Small intestine (tissue), 7 donors: Measurements from ENCODE around the gene HNRNPA1L2. TPM values are rescaled to one million over a fixed set of nuclear protein-coding genes. Genes with fewer than 3 reads are reported as not detected.
"Not testable (repeated sequence)": the region's sequence is repeated elsewhere in the genome, so short reads cannot be mapped to it uniquely, and the experiment has no call there.

Source experiments
- DNase-seq, 2 donors: peaks; one replicate each; pipeline versions ENCODE4 v3.0.0 to v3.0.0-alpha.2; 2013
- FAIRE-seq: peaks from 2 replicates; lab custom pipeline; 2012; peaks lifted over from hg19 to GRCh38; lab: Jason Lieb, UNC
- H3K27ac ChIP-seq, 3 donors: one replicate each; pipeline ENCODE4 v1.5.1; 2013; ENCODE audit warnings: low read length in 2 of 3, mild to moderate bottlenecking in 2 of 3, control low read depth in 1 of 3, inconsistent platforms in 1 of 3, low read depth in 1 of 3, moderate library complexity in 1 of 3
- H3K27me3 ChIP-seq, 3 donors: one replicate each; pipeline ENCODE4 v1.6.1; 2013; ENCODE audit warnings: low read length in 3 of 3, inconsistent platforms in 1 of 3; ENCODE audit not compliant: control insufficient read depth in 3 of 3, insufficient read depth in 3 of 3
- H3K36me3 ChIP-seq, 3 donors: one replicate each; pipeline ENCODE4 v1.6.1; 2013; ENCODE audit warnings: low read length in 3 of 3, inconsistent platforms in 1 of 3, low read depth in 1 of 3, mild to moderate bottlenecking in 1 of 3, moderate library complexity in 1 of 3; ENCODE audit not compliant: control insufficient read depth in 3 of 3, insufficient read depth in 2 of 3
- H3K4me1 ChIP-seq, 3 donors: one replicate each; pipeline ENCODE4 v1.6.1; 2013; ENCODE audit warnings: low read length in 2 of 3, inconsistent platforms in 1 of 3, low read depth in 1 of 3, mild to moderate bottlenecking in 1 of 3, moderate library complexity in 1 of 3; ENCODE audit not compliant: control insufficient read depth in 3 of 3, insufficient read depth in 2 of 3
- H3K4me3 ChIP-seq, 3 donors: one replicate each; pipeline ENCODE4 v1.5.1; 2013; ENCODE audit warnings: low read length in 3 of 3, control low read depth in 1 of 3, inconsistent platforms in 1 of 3, low read depth in 1 of 3, mild to moderate bottlenecking in 1 of 3, moderate library complexity in 1 of 3
- H3K9me3 ChIP-seq, 2 donors: one replicate each; pipeline ENCODE4 v1.6.1; 2013; ENCODE audit warnings: low read depth in 1 of 2, low read length in 1 of 2; ENCODE audit not compliant: control insufficient read depth in 2 of 2, insufficient read depth in 1 of 2
- WGBS, 3 donors: extraction: QIAGEN DNeasy Blood & Tissue Kit; methylation state at CpG; one replicate each; pipeline ENCODE4 v1.1.7; 2013; 5-methylcytosine and 5-hydroxymethylcytosine counted together
- polyA plus RNA-seq, 4 donors: library from polyadenylated mRNA; stranded (reverse) in 3 of 4; unstranded in 1 of 4; fragments of 200-250 nt in 3 of 4; fragments of 120-200 nt in 1 of 4; gene quantifications; one replicate each; pipeline versions ENCODE4 v1.2.1 to v1.2.3, GENCODE V29; 2013
- donor health status: healthy with polysubstance abuse.
- donor health status: control.
- donor health status: control.
- donor health status: Bipolar disorder and iron deficiency.
- donor health status: healthy.

HNRNPA1L2 gene
- polyA plus RNA-seq, 4 donors, result 0.45 to 13.2 (median 4.7) TPM

GRCh38 chr13:52677823-52678222 lies 35.6 kb downstream of the HNRNPA1L2 start:
- H3K27ac ChIP-seq, result no peak overlapping the region
- 93 to 100% (median 96%) methylated on average over 1 of the region's 1 CpG for WGBS, 3 donors
- no peaks in the 10 kb centered on the region for H3K27me3 ChIP-seq
- no peaks in the 10 kb centered on the region for H3K4me1 ChIP-seq
- H3K36me3 ChIP-seq, result peaks cover 2 to 22% (median 2%) of the 10 kb centered on the region in 3 donors
- DNase-seq (no peak), FAIRE-seq (no peak)
- no peak overlapping the region for H3K4me3 ChIP-seq
- no peaks in the 10 kb centered on the region for H3K9me3 ChIP-seq

GRCh38 chr13:52685806-52686205 lies 43.6 kb downstream of the HNRNPA1L2 start:
- H3K4me3 ChIP-seq, H3K27ac ChIP-seq, H3K9me3 ChIP-seq, H3K27me3 ChIP-seq, FAIRE-seq, DNase-seq, H3K4me1 ChIP-seq: not testable (repeated sequence)
- WGBS, 3 donors, result 92 to 93% (median 93%) methylated on average over 9 of the region's 9 CpGs
- peaks cover 4 to 29% (median 10%) of the 10 kb centered on the region in 3 donors for H3K36me3 ChIP-seq

- 95 to 100% (median 95%) methylated on average over 4 of the region's 4 CpGs for WGBS, 3 donors
- FAIRE-seq (no peak), DNase-seq (no peak)
- Histone ChIP-seq H3K36me3 (peaks cover 4 to 27% (median 9%) of the 10 kb centered on the region in 3 donors), H3K4me1 (no peaks in the 10 kb centered on the region), H3K27ac (no peak overlapping the region), H3K4me3 (no peak overlapping the region), H3K9me3 (no peaks in the 10 kb centered on the region), H3K27me3 (no peaks in the 10 kb centered on the region)
These were observed 44.1 kb downstream of the HNRNPA1L2 start for GRCh38 chr13:52686376-52686775.

Other genes with a start within 250 kb of the HNRNPA1L2 start
- 1 to 10 TPM in 2 of 4 donors, under 1 TPM in 2; 0.22 to 4.3 (median 1.8) TPM for gene THSD1, start 236.3 kb upstream of the HNRNPA1L2 start, polyA plus RNA-seq
- gene VPS36, start 191.8 kb upstream of the HNRNPA1L2 start, polyA plus RNA-seq, result 10 to 100 TPM; 24.9 to 60.8 (median 30.3) TPM
- 10 to 100 TPM in 2 of 4 donors, 1 to 10 TPM in 2; 3.5 to 28.1 (median 8.8) TPM for gene CKAP2, start 187.0 kb upstream of the HNRNPA1L2 start, polyA plus RNA-seq
- 10 to 100 TPM; 39.6 to 47.5 (median 45.6) TPM for gene SUGT1, start 10.4 kb downstream of the HNRNPA1L2 start, polyA plus RNA-seq
- under 1 TPM in 2 of 4 donors, not detected in 2; 0.04 to 0.18 TPM for gene CNMD, start 97.4 kb downstream of the HNRNPA1L2 start, polyA plus RNA-seq
- 1 to 10 TPM in 1 of 4 donors, under 1 TPM in 1, not detected in 2; 0.78 to 3.1 TPM for gene PCDH8, start 206.2 kb downstream of the HNRNPA1L2 start, polyA plus RNA-seq